A549 (cell line): Measurements from ENCODE around the gene LRRC4C. TPM values are rescaled to one million over a fixed set of nuclear protein-coding genes. Genes with fewer than 3 reads are reported as not detected.

Experiments
- ATAC-seq, 2 experiments: fragments of 200-7000 bp in 1 of 2; fragments of >200 bp in 1 of 2; cut with Nextera tagmentation in 1 of 2; cut with Tn5 transposase in 1 of 2; 3 replicates each; pipeline versions ENCODE4 v1.8.0 to v1.9.1; 2018 to 2020; ENCODE audit warnings: mild to moderate bottlenecking in 1 of 2, moderate library complexity in 1 of 2
- CTCF ChIA-PET: fragments of 300-600 bp; sonication (Branson Sonifier 250); formaldehyde crosslinking; extraction: SDS; loops from one replicate; lab custom pipeline; 2021; ENCODE audit warnings: antibody characterized with exemption, inconsistent platforms; lab: Yijun Ruan, JAX
- POLR2A ChIA-PET: fragments of 350-600 bp; formaldehyde crosslinking; extraction: SDS; loops from one replicate; lab custom pipeline; 2021; ENCODE audit warnings: antibody characterized with exemption, inconsistent platforms; lab: Yijun Ruan, JAX
- DNase-seq, 2 experiments: peaks; one replicate each; pipeline versions ENCODE4 v3.0.0 to v3.0.0-alpha.2; 2011 to 2016; ENCODE audit warnings: low read depth in 1 of 2, low spot score in 1 of 2
- FAIRE-seq: peaks from 2 replicates; lab custom pipeline; 2011; peaks lifted over from hg19 to GRCh38; lab: Jason Lieb, UNC
- H3K27ac ChIP-seq, 2 experiments: fragments of >200 bp; sonication (Bioruptor Twin); formaldehyde crosslinking; 3 replicates each; pipeline ENCODE4 v1.5.1; 2016 to 2017
- H3K4me1 ChIP-seq: fragments of >200 bp; sonication (Bioruptor Twin); formaldehyde crosslinking; 3 replicates; pipeline ENCODE4 v1.6.1; 2016
- H3K4me2 ChIP-seq: fragments of >200 bp; sonication (Bioruptor Twin); formaldehyde crosslinking; 3 replicates; pipeline ENCODE4 v1.6.1; 2016
- H3K4me3 ChIP-seq: fragments of >200 bp; sonication (Bioruptor Twin); formaldehyde crosslinking; 3 replicates; pipeline ENCODE4 v1.5.1; 2016
- H3K9me3 ChIP-seq: fragments of >200 bp; sonication (Bioruptor Twin); formaldehyde crosslinking; 3 replicates; pipeline ENCODE4 v1.6.1; 2016
- BHLHE40 ChIP-seq: IDR thresholded peaks from 2 replicates; pipeline ENCODE4 v1.6.1; 2012; ENCODE audit warnings: low read depth, low read length, inconsistent platforms
- CBX8 ChIP-seq: fragments of 200-600 bp; sonication (generic); IDR thresholded peaks from 2 replicates; pipeline ENCODE4 v1.6.1; 2016
- CEBPB ChIP-seq, 2 experiments: fragments of >200 bp in 1 of 2; sonication (Bioruptor Twin) in 1 of 2; formaldehyde crosslinking in 1 of 2; IDR thresholded peaks; 2 replicates each; pipeline ENCODE4 v1.6.1; 2012 to 2016
- CHD4 ChIP-seq: fragments of 200-600 bp; sonication (generic); IDR thresholded peaks from 2 replicates; pipeline ENCODE4 v1.6.1; 2016; ENCODE audit warnings: antibody characterized with exemption, mild to moderate bottlenecking, borderline replicate concordance
- EHF ChIP-seq: fragments of 250-450 bp; sonication (Bioruptor Pico); IDR thresholded peaks from 2 replicates; pipeline ENCODE4 v1.5.0; 2020; ENCODE audit warnings: mild to moderate bottlenecking
- EHMT2 ChIP-seq: fragments of 200-600 bp; sonication (generic); IDR thresholded peaks from 2 replicates; pipeline ENCODE4 v1.6.1; 2016; ENCODE audit warnings: antibody characterized with exemption, low read depth, mild to moderate bottlenecking, moderate library complexity
- FOSB ChIP-seq: fragments of 250-450 bp; sonication (Bioruptor Pico); IDR thresholded peaks from 2 replicates; pipeline ENCODE4 v1.5.0; 2020; ENCODE audit warnings: mild to moderate bottlenecking, moderate library complexity
- HOXA7 ChIP-seq: fragments of 250-450 bp; sonication (Bioruptor Pico); IDR thresholded peaks from 2 replicates; pipeline ENCODE4 v1.5.0; 2020; ENCODE audit warnings: mild to moderate bottlenecking, moderate library complexity
- JUNB ChIP-seq: fragments of >200 bp; sonication (Bioruptor Twin); formaldehyde crosslinking; IDR thresholded peaks from 2 replicates; pipeline ENCODE4 v1.6.1; 2016
- KDM5A ChIP-seq: fragments of 200-600 bp; sonication (generic); IDR thresholded peaks from 2 replicates; pipeline ENCODE4 v1.6.1; 2016; ENCODE audit warnings: antibody characterized with exemption, mild to moderate bottlenecking
- NPAS2 ChIP-seq: fragments of 250-450 bp; sonication (Bioruptor Pico); IDR thresholded peaks from 2 replicates; pipeline ENCODE4 v1.8.0; 2022; ENCODE audit warnings: mild to moderate bottlenecking, moderate library complexity, borderline replicate concordance
- POLR2A ChIP-seq: IDR thresholded peaks from 2 replicates; pipeline ENCODE4 v1.6.1; 2012; ENCODE audit warnings: mild to moderate bottlenecking, low read length
- POLR2AphosphoS2 ChIP-seq: conservative IDR thresholded peaks from 2 replicates; pipeline ENCODE4 v1.6.1; 2012; ENCODE audit warnings: low read length, improper control_type of control experiment, inconsistent platforms
- RCOR1 ChIP-seq: fragments of 150-350 bp; IDR thresholded peaks from 2 replicates; pipeline ENCODE4 v1.6.1; 2014; ENCODE audit warnings: antibody characterized with exemption, low read length, low read depth
- RNF2 ChIP-seq: fragments of 200-600 bp; sonication (generic); IDR thresholded peaks from 2 replicates; pipeline ENCODE4 v1.6.1; 2016; ENCODE audit warnings: low read depth, mild to moderate bottlenecking, antibody characterized with exemption, moderate library complexity, borderline replicate concordance
- TP53 ChIP-seq: fragments of 250-450 bp; sonication (Bioruptor Pico); IDR thresholded peaks from 2 replicates; pipeline ENCODE4 v1.5.0; 2021; ENCODE audit warnings: mild to moderate bottlenecking, moderate library complexity
- ZC3H11A ChIP-seq: fragments of 450-650 bp; IDR thresholded peaks from 2 replicates; pipeline ENCODE4 v1.6.1; 2014; ENCODE audit warnings: antibody characterized with exemption, mild to moderate bottlenecking
- ZFP36 ChIP-seq: fragments of 450-650 bp; IDR thresholded peaks from 2 replicates; pipeline ENCODE4 v1.6.1; 2014; ENCODE audit warnings: borderline replicate concordance; ENCODE audit not compliant: partially characterized antibody
- WGBS: methylation state at CpG from one replicate; pipeline ENCODE4 v1.1.6; 2017; ENCODE audit errors: missing lambda C conversion rate; 5-methylcytosine and 5-hydroxymethylcytosine counted together
- polyA plus RNA-seq, 4 experiments: library from polyadenylated mRNA; depleted of rRNA in 3 of 4; stranded (reverse); fragments of >200 nt; fragmentation: RNase III in 1 of 4; extraction: RNeasy Plus Mini Kit Qiagen cat#74134 plus additional on column Dnase treatment in 1 of 4; gene quantifications; 2 replicates in 3 of 4; 3 replicates in 1 of 4; pipeline ENCODE4 v1.2.3, GENCODE V29; 2011 to 2017
- TF ChIP-seq, protein P1 (sequence below): IDR thresholded peaks from 2 replicates; pipeline ENCODE4 v1.6.1; 2012
- TF ChIP-seq, protein P2 (sequence below): fragments of >200 bp; sonication (Bioruptor Twin); formaldehyde crosslinking; IDR thresholded peaks from 2 replicates; pipeline ENCODE4 v1.6.1; 2016
- TF ChIP-seq, protein P3 (sequence below): fragments of 150-350 bp; IDR thresholded peaks from 2 replicates; pipeline ENCODE4 v1.6.1; 2014; ENCODE audit warnings: low read depth, mild to moderate bottlenecking, low read length
- TF ChIP-seq, protein P4 (sequence below): fragments of >200 bp; sonication (Bioruptor Twin); formaldehyde crosslinking; IDR thresholded peaks from 3 replicates; pipeline ENCODE4 v1.6.1; 2016
- TF ChIP-seq, protein P5 (sequence below): fragments of 200-600 bp; sonication (generic); IDR thresholded peaks from 2 replicates; pipeline ENCODE4 v1.6.1; 2016; ENCODE audit warnings: antibody characterized with exemption, mild to moderate bottlenecking, moderate library complexity

The LRRC4C gene
- polyA plus RNA-seq, 2 of the 4 experiments (the other 2 are of a cell fraction), result not detected

DNA sequence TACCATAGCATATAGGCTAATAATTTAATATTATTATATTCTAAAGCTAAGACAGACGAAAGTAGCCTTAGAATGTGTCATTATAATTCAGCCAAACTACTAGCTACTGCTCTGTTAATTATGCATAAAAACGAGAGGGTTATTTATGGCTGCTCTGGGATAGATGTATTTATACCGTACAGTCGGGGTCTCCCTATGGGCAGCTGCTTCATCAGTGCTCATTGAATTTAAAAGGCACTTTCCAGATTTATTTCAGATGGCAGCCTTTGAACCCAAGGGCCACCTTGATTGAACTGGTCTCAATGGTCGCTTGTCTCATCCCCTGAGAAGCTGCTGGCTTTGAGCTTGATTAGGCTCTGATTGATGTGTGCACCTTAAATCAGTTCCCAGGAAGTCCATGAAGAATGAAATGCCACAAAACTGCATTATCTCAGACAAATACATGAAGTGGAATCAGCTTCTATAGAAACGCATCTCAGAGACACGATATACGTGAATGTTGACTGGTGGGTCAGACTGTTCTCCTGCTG lies 377.6 kb downstream of the LRRC4C start:
- no peak overlapping the region for H3K27ac ChIP-seq
- ChIA-PET CTCF (no interaction called here), POLR2A (no interaction called here)
- H3K4me1 ChIP-seq, result no peaks in the 10 kb centered on the region
- no peak overlapping the region for H3K4me3 ChIP-seq
- no peak for ATAC-seq
- no peaks in the 10 kb centered on the region; the same call in 2 of the 3 replicates for H3K9me3 ChIP-seq
- WGBS, result 16% methylated on average over 8 of the region's 8 CpGs
- H3K4me2 ChIP-seq, result no peak overlapping the region
- FAIRE-seq, result no peak
- no peak for DNase-seq
- TF ChIP-seq, protein P1, sequence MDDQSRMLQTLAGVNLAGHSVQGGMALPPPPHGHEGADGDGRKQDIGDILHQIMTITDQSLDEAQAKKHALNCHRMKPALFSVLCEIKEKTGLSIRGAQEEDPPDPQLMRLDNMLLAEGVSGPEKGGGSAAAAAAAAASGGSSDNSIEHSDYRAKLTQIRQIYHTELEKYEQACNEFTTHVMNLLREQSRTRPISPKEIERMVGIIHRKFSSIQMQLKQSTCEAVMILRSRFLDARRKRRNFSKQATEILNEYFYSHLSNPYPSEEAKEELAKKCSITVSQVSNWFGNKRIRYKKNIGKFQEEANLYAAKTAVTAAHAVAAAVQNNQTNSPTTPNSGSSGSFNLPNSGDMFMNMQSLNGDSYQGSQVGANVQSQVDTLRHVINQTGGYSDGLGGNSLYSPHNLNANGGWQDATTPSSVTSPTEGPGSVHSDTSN, result no peak
- TF ChIP-seq CBX8, result no peak
- no peak for TF ChIP-seq RCOR1
- no peak for TF ChIP-seq POLR2A
- TF ChIP-seq, protein P2, sequence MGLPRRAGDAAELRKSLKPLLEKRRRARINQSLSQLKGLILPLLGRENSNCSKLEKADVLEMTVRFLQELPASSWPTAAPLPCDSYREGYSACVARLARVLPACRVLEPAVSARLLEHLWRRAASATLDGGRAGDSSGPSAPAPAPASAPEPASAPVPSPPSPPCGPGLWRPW, result no peak
- no peak for TF ChIP-seq HOXA7 (CRISPR knock-in tag)
- no peak for TF ChIP-seq EHMT2
- TF ChIP-seq ZC3H11A, result no peak
- TF ChIP-seq KDM5A, result no peak
- TF ChIP-seq, all 56 proteins: peak for 0

DNA sequence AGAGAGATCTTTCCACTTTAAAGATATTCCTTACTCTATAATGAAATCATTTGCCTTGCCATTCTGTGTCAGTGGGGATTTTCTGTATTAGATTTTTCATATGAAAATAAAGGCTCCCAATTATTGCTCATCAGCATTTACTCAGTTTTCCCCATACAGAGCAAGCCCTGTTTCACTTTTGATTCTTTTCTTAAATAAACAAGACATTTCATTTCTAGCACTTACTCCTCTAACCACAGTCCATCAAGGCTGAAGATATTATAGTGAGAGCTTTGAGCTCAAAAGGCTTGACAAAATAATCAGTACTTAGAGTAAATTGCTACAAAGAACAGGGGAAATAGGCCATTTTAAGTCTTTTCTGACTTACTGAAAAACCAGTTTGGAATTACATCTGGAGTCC lies 385.1 kb downstream of the LRRC4C start:
- H3K9me3 ChIP-seq, result no peaks in the 10 kb centered on the region; the same call in 2 of the 3 replicates
- ChIA-PET POLR2A (no interaction called here), CTCF (no interaction called here)
- DNase-seq, result no peak
- H3K4me2 ChIP-seq, result no peak overlapping the region
- H3K4me3 ChIP-seq, result no peak overlapping the region
- no peak for ATAC-seq
- TF ChIP-seq POLR2AphosphoS2 (no peak), RCOR1 (no peak), HOXA7 (CRISPR knock-in tag) (no peak), JUNB (no peak), CEBPB (IDR thresholded peaks at IDR 0.05) (no peak), ZC3H11A (no peak), TP53 (no peak), FOSB (no peak), NPAS2 (no peak)
- TF ChIP-seq, protein P2, result no peak
- no peak overlapping the region for H3K27ac ChIP-seq
- no peak for FAIRE-seq
- H3K4me1 ChIP-seq, result no peaks in the 10 kb centered on the region

DNA sequence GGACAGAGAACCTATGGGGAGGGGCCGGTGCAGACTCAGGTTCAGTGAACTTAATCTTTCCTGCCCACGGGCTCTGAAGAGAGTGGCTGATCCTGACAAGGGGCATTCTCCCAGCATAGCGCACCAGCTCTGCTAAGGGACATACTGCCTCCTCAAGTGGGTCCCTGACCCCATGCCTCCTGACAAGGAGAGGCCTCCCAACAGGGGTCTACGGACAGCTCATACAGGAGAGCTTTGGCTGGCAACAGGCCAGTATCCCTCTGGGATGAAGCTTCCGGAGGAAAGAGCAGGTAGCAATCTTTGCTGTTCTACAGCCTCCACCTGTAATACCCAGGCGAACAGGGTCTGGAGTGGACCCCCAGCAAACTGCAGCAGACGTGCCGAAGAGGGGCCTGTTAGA lies 394.0 kb downstream of the LRRC4C start:
- Histone ChIP-seq H3K4me2 (no peak overlapping the region), H3K27ac (no peak overlapping the region), H3K9me3 (peaks cover 5% of the 10 kb centered on the region; the same call in 1 of the 3 replicates), H3K4me3 (no peak overlapping the region), H3K4me1 (no peaks in the 10 kb centered on the region)
- ChIA-PET POLR2A (no interaction called here), CTCF (interaction anchor here (0.7 kb wide), 1 partner anchor 141 kb away, joined by 3 read pairs; no protein-coding TSS in a partner anchor)
- 11% methylated on average over 7 of the region's 8 CpGs for WGBS
- FAIRE-seq (no peak), DNase-seq (no peak), ATAC-seq (no peak)
- TF ChIP-seq TP53 (no peak), POLR2AphosphoS2 (no peak), HOXA7 (CRISPR knock-in tag) (no peak), ZFP36 (no peak), CHD4 (no peak), EHF (no peak), RNF2 (no peak), KDM5A (no peak), BHLHE40 (no peak), NPAS2 (no peak)
- TF ChIP-seq, protein P3, sequence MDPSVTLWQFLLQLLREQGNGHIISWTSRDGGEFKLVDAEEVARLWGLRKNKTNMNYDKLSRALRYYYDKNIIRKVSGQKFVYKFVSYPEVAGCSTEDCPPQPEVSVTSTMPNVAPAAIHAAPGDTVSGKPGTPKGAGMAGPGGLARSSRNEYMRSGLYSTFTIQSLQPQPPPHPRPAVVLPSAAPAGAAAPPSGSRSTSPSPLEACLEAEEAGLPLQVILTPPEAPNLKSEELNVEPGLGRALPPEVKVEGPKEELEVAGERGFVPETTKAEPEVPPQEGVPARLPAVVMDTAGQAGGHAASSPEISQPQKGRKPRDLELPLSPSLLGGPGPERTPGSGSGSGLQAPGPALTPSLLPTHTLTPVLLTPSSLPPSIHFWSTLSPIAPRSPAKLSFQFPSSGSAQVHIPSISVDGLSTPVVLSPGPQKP, result no peak
- TF ChIP-seq, protein P4, sequence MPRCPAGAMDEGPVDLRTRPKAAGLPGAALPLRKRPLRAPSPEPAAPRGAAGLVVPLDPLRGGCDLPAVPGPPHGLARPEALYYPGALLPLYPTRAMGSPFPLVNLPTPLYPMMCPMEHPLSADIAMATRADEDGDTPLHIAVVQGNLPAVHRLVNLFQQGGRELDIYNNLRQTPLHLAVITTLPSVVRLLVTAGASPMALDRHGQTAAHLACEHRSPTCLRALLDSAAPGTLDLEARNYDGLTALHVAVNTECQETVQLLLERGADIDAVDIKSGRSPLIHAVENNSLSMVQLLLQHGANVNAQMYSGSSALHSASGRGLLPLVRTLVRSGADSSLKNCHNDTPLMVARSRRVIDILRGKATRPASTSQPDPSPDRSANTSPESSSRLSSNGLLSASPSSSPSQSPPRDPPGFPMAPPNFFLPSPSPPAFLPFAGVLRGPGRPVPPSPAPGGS, result no peak
- TF ChIP-seq, protein P5, sequence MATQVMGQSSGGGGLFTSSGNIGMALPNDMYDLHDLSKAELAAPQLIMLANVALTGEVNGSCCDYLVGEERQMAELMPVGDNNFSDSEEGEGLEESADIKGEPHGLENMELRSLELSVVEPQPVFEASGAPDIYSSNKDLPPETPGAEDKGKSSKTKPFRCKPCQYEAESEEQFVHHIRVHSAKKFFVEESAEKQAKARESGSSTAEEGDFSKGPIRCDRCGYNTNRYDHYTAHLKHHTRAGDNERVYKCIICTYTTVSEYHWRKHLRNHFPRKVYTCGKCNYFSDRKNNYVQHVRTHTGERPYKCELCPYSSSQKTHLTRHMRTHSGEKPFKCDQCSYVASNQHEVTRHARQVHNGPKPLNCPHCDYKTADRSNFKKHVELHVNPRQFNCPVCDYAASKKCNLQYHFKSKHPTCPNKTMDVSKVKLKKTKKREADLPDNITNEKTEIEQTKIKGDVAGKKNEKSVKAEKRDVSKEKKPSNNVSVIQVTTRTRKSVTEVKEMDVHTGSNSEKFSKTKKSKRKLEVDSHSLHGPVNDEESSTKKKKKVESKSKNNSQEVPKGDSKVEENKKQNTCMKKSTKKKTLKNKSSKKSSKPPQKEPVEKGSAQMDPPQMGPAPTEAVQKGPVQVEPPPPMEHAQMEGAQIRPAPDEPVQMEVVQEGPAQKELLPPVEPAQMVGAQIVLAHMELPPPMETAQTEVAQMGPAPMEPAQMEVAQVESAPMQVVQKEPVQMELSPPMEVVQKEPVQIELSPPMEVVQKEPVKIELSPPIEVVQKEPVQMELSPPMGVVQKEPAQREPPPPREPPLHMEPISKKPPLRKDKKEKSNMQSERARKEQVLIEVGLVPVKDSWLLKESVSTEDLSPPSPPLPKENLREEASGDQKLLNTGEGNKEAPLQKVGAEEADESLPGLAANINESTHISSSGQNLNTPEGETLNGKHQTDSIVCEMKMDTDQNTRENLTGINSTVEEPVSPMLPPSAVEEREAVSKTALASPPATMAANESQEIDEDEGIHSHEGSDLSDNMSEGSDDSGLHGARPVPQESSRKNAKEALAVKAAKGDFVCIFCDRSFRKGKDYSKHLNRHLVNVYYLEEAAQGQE, result no peak
